Measurements from ENCODE around the gene MICAL2. TPM values are rescaled to one million over a fixed set of nuclear protein-coding genes. Genes with fewer than 3 reads are reported as not detected.

The MICAL2 gene
- total RNA-seq, 1 donor from 2014 or later: 197 TPM

DNA sequence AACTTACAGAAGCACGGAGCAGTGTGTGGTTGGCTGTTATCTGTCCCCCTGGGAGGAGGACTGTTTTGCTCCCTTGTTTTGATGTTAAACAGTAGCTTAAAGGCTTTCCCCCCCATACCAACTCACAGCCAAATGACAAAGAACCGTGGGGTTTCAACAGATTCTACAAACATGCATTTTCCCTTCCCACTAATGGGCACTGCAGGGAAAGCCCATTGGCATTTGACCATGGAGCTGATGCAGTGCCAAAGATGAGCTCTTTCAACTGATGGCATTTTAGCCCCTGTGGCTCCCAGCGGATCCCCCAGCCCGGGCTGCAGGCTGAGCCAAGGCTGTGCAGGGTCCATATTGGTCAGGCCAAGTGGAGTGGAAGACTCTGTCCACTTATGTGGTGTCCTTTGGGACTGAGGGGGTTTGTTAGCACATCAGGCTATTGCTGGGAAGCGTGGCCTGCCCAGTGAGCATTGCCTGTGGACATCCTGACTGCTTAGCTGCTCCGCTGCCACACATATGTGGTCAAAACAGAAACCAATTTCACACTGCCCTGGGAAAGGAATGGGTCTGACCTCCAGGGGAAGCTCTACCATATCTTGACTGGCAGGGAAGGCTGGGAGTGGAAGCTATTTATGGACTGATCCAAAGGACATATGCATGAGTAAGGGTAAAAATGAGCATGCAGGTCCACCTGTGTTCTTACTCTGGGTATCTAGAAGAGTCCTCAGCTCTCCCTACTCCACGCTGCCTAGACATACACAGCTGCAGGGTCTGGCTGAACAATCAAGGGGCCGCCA, 150.5 kb downstream of the MICAL2 start:
- ATAC-seq (no peak), DNase-seq (no peak)
- no peak overlapping the region for H3K4me3 ChIP-seq
- H3K9me3 ChIP-seq: no peaks in the 10 kb centered on the region
- TF ChIP-seq, protein P1, sequence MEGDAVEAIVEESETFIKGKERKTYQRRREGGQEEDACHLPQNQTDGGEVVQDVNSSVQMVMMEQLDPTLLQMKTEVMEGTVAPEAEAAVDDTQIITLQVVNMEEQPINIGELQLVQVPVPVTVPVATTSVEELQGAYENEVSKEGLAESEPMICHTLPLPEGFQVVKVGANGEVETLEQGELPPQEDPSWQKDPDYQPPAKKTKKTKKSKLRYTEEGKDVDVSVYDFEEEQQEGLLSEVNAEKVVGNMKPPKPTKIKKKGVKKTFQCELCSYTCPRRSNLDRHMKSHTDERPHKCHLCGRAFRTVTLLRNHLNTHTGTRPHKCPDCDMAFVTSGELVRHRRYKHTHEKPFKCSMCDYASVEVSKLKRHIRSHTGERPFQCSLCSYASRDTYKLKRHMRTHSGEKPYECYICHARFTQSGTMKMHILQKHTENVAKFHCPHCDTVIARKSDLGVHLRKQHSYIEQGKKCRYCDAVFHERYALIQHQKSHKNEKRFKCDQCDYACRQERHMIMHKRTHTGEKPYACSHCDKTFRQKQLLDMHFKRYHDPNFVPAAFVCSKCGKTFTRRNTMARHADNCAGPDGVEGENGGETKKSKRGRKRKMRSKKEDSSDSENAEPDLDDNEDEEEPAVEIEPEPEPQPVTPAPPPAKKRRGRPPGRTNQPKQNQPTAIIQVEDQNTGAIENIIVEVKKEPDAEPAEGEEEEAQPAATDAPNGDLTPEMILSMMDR (IDR thresholded peaks at IDR 0.05): no peak
- no peaks in the 10 kb centered on the region for H3K27me3 ChIP-seq
- no peak overlapping the region for H3K27ac ChIP-seq
- peaks cover 4% of the 10 kb centered on the region for H3K4me1 ChIP-seq
- intact Hi-C loops (cut with DNase I): no loop called here
- H3K36me3 ChIP-seq: peaks cover 80% of the 10 kb centered on the region

GRCh38 chr11:12261551-12261950, 151.2 kb downstream of the MICAL2 start:
- no peak overlapping the region for H3K4me3 ChIP-seq
- peaks cover 77% of the 10 kb centered on the region for H3K36me3 ChIP-seq
- TF ChIP-seq, protein P1 (IDR thresholded peaks at IDR 0.05): no peak
- H3K9me3 ChIP-seq: no peaks in the 10 kb centered on the region
- intact Hi-C loops (cut with DNase I): no loop called here
- DNase-seq: no peak
- no peak overlapping the region for H3K27ac ChIP-seq
- no peaks in the 10 kb centered on the region for H3K27me3 ChIP-seq
- ATAC-seq: no peak
- peaks cover 4% of the 10 kb centered on the region for H3K4me1 ChIP-seq

GRCh38 chr11:12263141-12263693, 152.8 kb downstream of the MICAL2 start:
- no peak overlapping the region for H3K27ac ChIP-seq
- no peak for DNase-seq

DNA sequence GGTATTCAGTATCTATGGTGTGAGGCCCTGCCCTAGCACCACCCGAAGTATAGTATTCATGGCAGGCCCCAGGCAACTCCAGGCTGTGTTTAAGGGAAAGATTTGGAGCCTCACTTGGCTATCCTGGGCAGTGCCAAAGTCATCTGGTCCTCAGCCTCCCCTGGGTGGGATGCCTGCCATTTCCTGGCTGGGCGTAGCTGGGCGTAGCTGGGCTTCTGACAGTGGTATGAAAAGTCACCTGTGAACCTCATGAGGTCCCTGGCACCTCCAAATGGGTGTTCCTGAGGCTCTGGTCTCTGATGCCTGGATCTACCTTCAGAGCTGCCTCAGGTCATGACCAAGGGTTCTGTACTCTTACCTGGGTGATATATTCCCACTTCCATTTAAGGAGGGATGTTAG, 154.0 kb downstream of the MICAL2 start:
- H3K9me3 ChIP-seq: no peaks in the 10 kb centered on the region
- TF ChIP-seq, protein P1 (IDR thresholded peaks at IDR 0.05): no peak
- DNase-seq (no peak), ATAC-seq (no peak)
- no peaks in the 10 kb centered on the region for H3K27me3 ChIP-seq
- no peak overlapping the region for H3K4me3 ChIP-seq
- H3K36me3 ChIP-seq: peaks cover 50% of the 10 kb centered on the region
- intact Hi-C loops (cut with DNase I): no loop called here
- H3K4me1 ChIP-seq: peaks cover 11% of the 10 kb centered on the region
- H3K27ac ChIP-seq: no peak overlapping the region

More at GRCh38 chr11:12263141-12263693, 152.8 kb downstream of the MICAL2 start:
- Histone ChIP-seq H3K9me3 (no peaks in the 10 kb centered on the region), H3K27me3 (no peaks in the 10 kb centered on the region), H3K4me3 (no peak overlapping the region), H3K36me3 (peaks cover 60% of the 10 kb centered on the region), H3K4me1 (peaks cover 3% of the 10 kb centered on the region)
- ATAC-seq: no peak
- TF ChIP-seq, protein P1 (IDR thresholded peaks at IDR 0.05): no peak
- intact Hi-C loops (cut with DNase I): no loop called here

DNA sequence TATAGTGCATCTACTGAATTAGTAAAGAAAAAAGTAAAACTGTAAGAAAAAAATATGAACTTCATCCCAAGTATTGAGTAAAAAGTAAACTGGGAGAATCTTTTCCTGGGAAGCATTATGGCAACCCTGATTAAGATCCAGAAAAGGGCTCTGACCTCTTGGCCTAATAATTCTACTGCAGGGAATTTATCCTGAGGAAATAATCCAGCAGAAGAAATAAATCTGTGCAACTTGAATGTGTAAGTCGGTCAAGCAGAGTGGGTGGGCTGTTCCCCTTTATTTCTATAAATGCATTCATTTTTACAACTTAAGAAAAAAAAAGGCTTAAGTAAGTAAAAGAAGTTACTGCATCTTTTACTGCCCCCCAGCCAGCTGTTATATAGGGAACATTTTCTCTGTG, 155.7 kb downstream of the MICAL2 start:
- H3K27ac ChIP-seq: no peak overlapping the region
- H3K9me3 ChIP-seq: no peaks in the 10 kb centered on the region
- H3K27me3 ChIP-seq: no peaks in the 10 kb centered on the region
- intact Hi-C loops (cut with DNase I): no loop called here
- TF ChIP-seq, protein P1 (IDR thresholded peaks at IDR 0.05): no peak
- no peak for ATAC-seq
- no peak overlapping the region for H3K4me3 ChIP-seq
- no peak for DNase-seq
- H3K36me3 ChIP-seq: peaks cover 33% of the 10 kb centered on the region
- H3K4me1 ChIP-seq: peaks cover 19% of the 10 kb centered on the region

Measured in upper lobe of right lung (tissue), 1 donor.